NB4 (cell line): Measurements from ENCODE around the gene P3H3.

ENCODE experiments used
- MYC ChIP-seq: IDR thresholded peaks from 2 replicates; pipeline ENCODE4 v1.6.1; 2011; ENCODE audit warnings: low read depth, low read length
- POLR2A ChIP-seq: IDR thresholded peaks from 2 replicates; pipeline ENCODE4 v1.6.1; 2011; ENCODE audit warnings: mild to moderate bottlenecking; ENCODE audit not compliant: insufficient read length; ENCODE audit errors: extremely low read depth
- TF ChIP-seq, protein P1 (sequence below): IDR thresholded peaks from one replicate; pipeline ENCODE4 v1.5.1; 2012; ENCODE audit warnings: low read depth, low read length
- TF ChIP-seq, protein P2 (sequence below): IDR thresholded peaks from 2 replicates; pipeline ENCODE4 v1.6.1; 2011; ENCODE audit warnings: low read depth, low read length

GRCh38 chr12:6853626-6854025 is 25.4 kb downstream of the P3H3 start:
- TF ChIP-seq, protein P1, sequence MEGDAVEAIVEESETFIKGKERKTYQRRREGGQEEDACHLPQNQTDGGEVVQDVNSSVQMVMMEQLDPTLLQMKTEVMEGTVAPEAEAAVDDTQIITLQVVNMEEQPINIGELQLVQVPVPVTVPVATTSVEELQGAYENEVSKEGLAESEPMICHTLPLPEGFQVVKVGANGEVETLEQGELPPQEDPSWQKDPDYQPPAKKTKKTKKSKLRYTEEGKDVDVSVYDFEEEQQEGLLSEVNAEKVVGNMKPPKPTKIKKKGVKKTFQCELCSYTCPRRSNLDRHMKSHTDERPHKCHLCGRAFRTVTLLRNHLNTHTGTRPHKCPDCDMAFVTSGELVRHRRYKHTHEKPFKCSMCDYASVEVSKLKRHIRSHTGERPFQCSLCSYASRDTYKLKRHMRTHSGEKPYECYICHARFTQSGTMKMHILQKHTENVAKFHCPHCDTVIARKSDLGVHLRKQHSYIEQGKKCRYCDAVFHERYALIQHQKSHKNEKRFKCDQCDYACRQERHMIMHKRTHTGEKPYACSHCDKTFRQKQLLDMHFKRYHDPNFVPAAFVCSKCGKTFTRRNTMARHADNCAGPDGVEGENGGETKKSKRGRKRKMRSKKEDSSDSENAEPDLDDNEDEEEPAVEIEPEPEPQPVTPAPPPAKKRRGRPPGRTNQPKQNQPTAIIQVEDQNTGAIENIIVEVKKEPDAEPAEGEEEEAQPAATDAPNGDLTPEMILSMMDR, result no peak
- TF ChIP-seq POLR2A (no peak), MYC (no peak)
- TF ChIP-seq, protein P2, sequence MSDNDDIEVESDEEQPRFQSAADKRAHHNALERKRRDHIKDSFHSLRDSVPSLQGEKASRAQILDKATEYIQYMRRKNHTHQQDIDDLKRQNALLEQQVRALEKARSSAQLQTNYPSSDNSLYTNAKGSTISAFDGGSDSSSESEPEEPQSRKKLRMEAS, result no peak
